ENCODE results near the gene GOLPH3L.
A peak's percentile ranks its signal among the peaks of the same experiment; 100 is the strongest.
"Not testable (repeated sequence)": the region's sequence is repeated elsewhere in the genome, so short reads cannot be mapped to it uniquely, and the experiment has no call there.

GOLPH3L gene

GRCh38 chr1:150654635-150655034, 42.3 kb downstream of the GOLPH3L start:
- DNase-seq = not testable (repeated sequence)

GRCh38 chr1:150650193-150650592, 46.8 kb downstream of the GOLPH3L start:
- DNase-seq = no peak

GRCh38 chr1:150649441-150650075, 47.4 kb downstream of the GOLPH3L start:
- DNase-seq = no peak

- DNase-seq = no peak
Measured at GRCh38 chr1:150642296-150642695, 54.7 kb downstream of the GOLPH3L start.

- DNase-seq = not testable (repeated sequence)
Measured at GRCh38 chr1:150641126-150641815, 55.7 kb downstream of the GOLPH3L start.

- not testable (repeated sequence) for DNase-seq
Measured at GRCh38 chr1:150638430-150638829, 58.5 kb downstream of the GOLPH3L start.

- not testable (repeated sequence) for DNase-seq
Measured at GRCh38 chr1:150634839-150635622, 61.9 kb downstream of the GOLPH3L start.

- peak; percentile 100 for DNase-seq
Measured at GRCh38 chr1:150629115-150629928, 67.6 kb downstream of the GOLPH3L start, which contains the start of gene ENSA. ENSA (minus strand) TSS chr1:150629612; CDS start chr1:150629470, 142 bp downstream.

GRCh38 chr1:150628766-150629114, 68.2 kb downstream of the GOLPH3L start:
- DNase-seq = no peak

GRCh38 chr1:150627826-150628410, 69.0 kb downstream of the GOLPH3L start:
- no peak for DNase-seq

- no peak for DNase-seq
Measured at GRCh38 chr1:150626150-150626549, 70.8 kb downstream of the GOLPH3L start.

- not testable (repeated sequence) for DNase-seq
Measured at GRCh38 chr1:150624546-150624945, 72.4 kb downstream of the GOLPH3L start.

- DNase-seq = not testable (repeated sequence)
Measured at GRCh38 chr1:150624134-150624533, 72.8 kb downstream of the GOLPH3L start.

- DNase-seq = no peak
Measured at GRCh38 chr1:150622303-150622975, 74.5 kb downstream of the GOLPH3L start.

- DNase-seq = peak; percentile 63
Measured at GRCh38 chr1:150621497-150622302, 75.3 kb downstream of the GOLPH3L start.

GRCh38 chr1:150620919-150621318, 76.0 kb downstream of the GOLPH3L start:
- no peak for DNase-seq

GRCh38 chr1:150619576-150620509, 77.1 kb downstream of the GOLPH3L start:
- peak; percentile 77 for DNase-seq

- DNase-seq = peak; percentile 34
Measured at GRCh38 chr1:150615346-150616201, 81.4 kb downstream of the GOLPH3L start.
